CD4-positive, CD25-positive, alpha-beta regulatory T cell (primary cell): ENCODE data around the gene NPM1. TPM values are rescaled to one million over a fixed set of nuclear protein-coding genes. Genes with fewer than 3 reads are reported as not detected.

Experiments used
- ATAC-seq, 2 donors: fragments of 150-1000 bp; cut with Tn5 transposase; one replicate each; pipeline ENCODE4 v1.10.0; 2021; ENCODE audit warnings: low read depth in 2 of 2, moderate number of reproducible peaks in 2 of 2, moderate library complexity in 1 of 2
- DNase-seq, 3 donors: peaks; one replicate each; pipeline versions ENCODE4 v3.0.0 to v3.0.0-alpha.2; 2012 to 2022; ENCODE audit warnings: mixed read lengths in 1 of 3
- H3K27ac ChIP-seq: one replicate; pipeline ENCODE4 v1.7.0; 2013; ENCODE audit warnings: mild to moderate bottlenecking, low read length; ENCODE audit not compliant: insufficient read depth, poor library complexity, severe bottlenecking
- H3K27me3 ChIP-seq: one replicate; pipeline ENCODE4 v1.7.0; 2013; ENCODE audit warnings: low read length; ENCODE audit not compliant: control insufficient read depth, insufficient read depth
- H3K36me3 ChIP-seq: one replicate; pipeline ENCODE4 v1.7.0; 2013; ENCODE audit warnings: mild to moderate bottlenecking, low read length, moderate library complexity; ENCODE audit not compliant: control insufficient read depth, insufficient read depth
- H3K4me1 ChIP-seq: 2 replicates; pipeline ENCODE4 v1.7.0; 2013; ENCODE audit warnings: mild to moderate bottlenecking, low read length; ENCODE audit not compliant: insufficient read depth, control insufficient read depth, poor library complexity, severe bottlenecking
- H3K4me3 ChIP-seq: one replicate; pipeline ENCODE4 v1.7.0; 2013; ENCODE audit warnings: low read depth, mild to moderate bottlenecking, low read length, moderate library complexity
- H3K9me3 ChIP-seq, 2 experiments: 1 replicate in 1 of 2; 2 replicates in 1 of 2; pipeline ENCODE4 v1.7.0; 2013; ENCODE audit warnings: low read length in 2 of 2, mild to moderate bottlenecking in 1 of 2, moderate library complexity in 1 of 2; ENCODE audit not compliant: control insufficient read depth in 2 of 2
- H3K27ac Mint-ChIP-seq, 3 donors: one replicate each; pipeline ENCODE4 v1.8.0; 2020 to 2022; ENCODE audit warnings: mild to moderate bottlenecking in 3 of 3, mixed read lengths in 3 of 3, moderate library complexity in 2 of 3
- H3K27me3 Mint-ChIP-seq: one replicate; pipeline ENCODE4 v1.8.0; 2022; ENCODE audit warnings: mild to moderate bottlenecking, mixed read lengths
- H3K36me3 Mint-ChIP-seq: one replicate; pipeline ENCODE4 v1.8.0; 2020; ENCODE audit warnings: mixed read lengths
- H3K4me1 Mint-ChIP-seq, 4 donors: one replicate each; pipeline ENCODE4 v1.8.0; 2020 to 2022; ENCODE audit warnings: mixed read lengths in 4 of 4, mild to moderate bottlenecking in 1 of 4
- H3K4me3 Mint-ChIP-seq, 4 donors: one replicate each; pipeline ENCODE4 v1.8.0; 2020 to 2022; ENCODE audit warnings: mild to moderate bottlenecking in 4 of 4, mixed read lengths in 4 of 4, moderate library complexity in 3 of 4
- H3K9me3 Mint-ChIP-seq, 7 donors: one replicate each; pipeline ENCODE4 v1.8.0; 2020 to 2022; ENCODE audit warnings: mixed read lengths in 7 of 7, mild to moderate bottlenecking in 3 of 7, moderate library complexity in 2 of 7
- polyA plus RNA-seq, 4 donors: library from polyadenylated mRNA; unstranded; fragments of 300-500 nt; fragmentation: Illumina TruSeq; gene quantifications; one replicate each; pipeline ENCODE4 v1.2.3, GENCODE V29; 2021
- total RNA-seq: library from RNA; stranded (reverse); gene quantifications from one replicate; pipeline ENCODE4 v1.2.3, GENCODE V29; 2022

Gene NPM1
- total and polyA plus RNA-seq, 5 donors from 2014 or later, result 624 to 813 (median 766) TPM

- Mint-ChIP-seq H3K4me3 (no peak overlapping the region), H3K27ac (no peak overlapping the region), H3K27me3 (peaks cover 47% of the 10 kb centered on the region)
These were observed 65.5 kb downstream of the NPM1 start for GRCh38 chr5:171453056-171453725.

GRCh38 chr5:171453988-171454387 lies 66.3 kb downstream of the NPM1 start:
- H3K4me1 ChIP-seq, result peaks cover 9% of the 10 kb centered on the region
- H3K36me3 ChIP-seq, result no peaks in the 10 kb centered on the region
- no peak overlapping the region for H3K4me3 Mint-ChIP-seq
- no peak overlapping the region for H3K27ac Mint-ChIP-seq
- peaks cover 0 to 3% (median 0%) of the 10 kb centered on the region in 7 donors for H3K9me3 Mint-ChIP-seq
- no peak overlapping the region for H3K27ac ChIP-seq
- no peaks in the 10 kb centered on the region for H3K9me3 ChIP-seq
- DNase-seq (no peak), ATAC-seq (no peak)
- no peak overlapping the region for H3K4me3 ChIP-seq
- peaks cover 8% of the 10 kb centered on the region for H3K27me3 ChIP-seq
- H3K27me3 Mint-ChIP-seq, result peaks cover 41% of the 10 kb centered on the region
- peaks cover 0 to 14% (median 5%) of the 10 kb centered on the region in 4 donors for H3K4me1 Mint-ChIP-seq
- H3K36me3 Mint-ChIP-seq, result no peaks in the 10 kb centered on the region

More at GRCh38 chr5:171453056-171453725, 65.5 kb downstream of the NPM1 start:
- Histone ChIP-seq H3K27ac (no peak overlapping the region), H3K4me3 (no peak overlapping the region), H3K36me3 (no peaks in the 10 kb centered on the region), H3K9me3 (no peaks in the 10 kb centered on the region), H3K27me3 (peaks cover 8% of the 10 kb centered on the region), H3K4me1 (peaks cover 9% of the 10 kb centered on the region)
- H3K9me3 Mint-ChIP-seq, result peaks cover 0 to 3% (median 0%) of the 10 kb centered on the region in 7 donors
- no peak for ATAC-seq
- no peak for DNase-seq
- no peaks in the 10 kb centered on the region for H3K36me3 Mint-ChIP-seq
- peaks cover 0 to 14% (median 5%) of the 10 kb centered on the region in 4 donors for H3K4me1 Mint-ChIP-seq

- Histone ChIP-seq H3K36me3 (no peaks in the 10 kb centered on the region), H3K27ac (no peak overlapping the region), H3K9me3 (no peaks in the 10 kb centered on the region), H3K4me1 (peaks cover 9% of the 10 kb centered on the region), H3K4me3 (no peak overlapping the region), H3K27me3 (peaks cover 8% of the 10 kb centered on the region)
- Mint-ChIP-seq H3K36me3 (no peaks in the 10 kb centered on the region), H3K4me3 (no peak overlapping the region), H3K27ac (no peak overlapping the region), H3K4me1 (peaks cover 0 to 14% (median 5%) of the 10 kb centered on the region in 4 donors), H3K27me3 (peaks cover 39% of the 10 kb centered on the region), H3K9me3 (peaks cover 0 to 3% (median 0%) of the 10 kb centered on the region in 7 donors)
- ATAC-seq, result no peak
- DNase-seq, result no peak
These were observed 66.9 kb downstream of the NPM1 start for GRCh38 chr5:171454549-171454948.

GRCh38 chr5:171455522-171455921 lies 67.9 kb downstream of the NPM1 start:
- no peaks in the 10 kb centered on the region for H3K36me3 ChIP-seq
- no peak for DNase-seq
- H3K9me3 Mint-ChIP-seq, result peaks cover 0 to 3% (median 0%) of the 10 kb centered on the region in 7 donors
- H3K4me1 ChIP-seq, result peaks cover 9% of the 10 kb centered on the region
- no peak overlapping the region for H3K4me3 ChIP-seq
- no peak overlapping the region for H3K27ac ChIP-seq
- no peaks in the 10 kb centered on the region for H3K9me3 ChIP-seq
- H3K27ac Mint-ChIP-seq, result no peak overlapping the region
- H3K4me1 Mint-ChIP-seq, result peaks cover 0 to 12% (median 5%) of the 10 kb centered on the region in 4 donors
- no peak overlapping the region for H3K4me3 Mint-ChIP-seq
- H3K27me3 Mint-ChIP-seq, result peaks cover 35% of the 10 kb centered on the region
- no peaks in the 10 kb centered on the region for H3K36me3 Mint-ChIP-seq
- ATAC-seq, result no peak
- H3K27me3 ChIP-seq, result peaks cover 4% of the 10 kb centered on the region

GRCh38 chr5:171457208-171457981 lies 69.7 kb downstream of the NPM1 start:
- Mint-ChIP-seq H3K9me3 (peaks cover 0 to 3% (median 0%) of the 10 kb centered on the region in 7 donors), H3K27ac (no peak overlapping the region), H3K27me3 (peaks cover 23% of the 10 kb centered on the region), H3K36me3 (no peaks in the 10 kb centered on the region), H3K4me1 (peaks cover 0 to 4% (median 2%) of the 10 kb centered on the region in 4 donors), H3K4me3 (no peak overlapping the region)
- Histone ChIP-seq H3K27me3 (no peaks in the 10 kb centered on the region), H3K9me3 (no peaks in the 10 kb centered on the region), H3K4me3 (no peak overlapping the region), H3K36me3 (no peaks in the 10 kb centered on the region), H3K4me1 (no peaks in the 10 kb centered on the region), H3K27ac (no peak overlapping the region)
- no peak for ATAC-seq
- no peak for DNase-seq

- Mint-ChIP-seq H3K27ac (no peak overlapping the region), H3K4me1 (peaks cover 0 to under 1% (median 0%) of the 10 kb centered on the region in 4 donors), H3K36me3 (no peaks in the 10 kb centered on the region), H3K27me3 (peaks cover 4% of the 10 kb centered on the region), H3K4me3 (no peak overlapping the region), H3K9me3 (peaks cover 0 to 3% (median 0%) of the 10 kb centered on the region in 7 donors)
- Histone ChIP-seq H3K27me3 (no peaks in the 10 kb centered on the region), H3K4me1 (no peaks in the 10 kb centered on the region), H3K9me3 (no peaks in the 10 kb centered on the region), H3K27ac (no peak overlapping the region), H3K4me3 (no peak overlapping the region), H3K36me3 (no peaks in the 10 kb centered on the region)
- DNase-seq (no peak), ATAC-seq (no peak)
These were observed 72.2 kb downstream of the NPM1 start for GRCh38 chr5:171459839-171460238.
